A549 (cell line): ENCODE data around the gene RAD54L.

Experiments used
- CBX8 ChIP-seq: fragments of 200-600 bp; sonication (generic); IDR thresholded peaks from 2 replicates; pipeline ENCODE4 v1.6.1; 2016
- CTCF ChIP-seq: fragments of >200 bp; sonication (Bioruptor Twin); formaldehyde crosslinking; IDR thresholded peaks from 3 replicates; pipeline ENCODE4 v1.5.1; 2016
- EP300 ChIP-seq, 2 experiments: fragments of >200 bp; sonication (Bioruptor Twin); formaldehyde crosslinking; IDR thresholded peaks; 2 replicates in 1 of 2; 3 replicates in 1 of 2; pipeline ENCODE4 v1.6.1; 2016 to 2017
- FOXS1 ChIP-seq: fragments of 250-450 bp; sonication (Bioruptor Pico); IDR thresholded peaks from 2 replicates; pipeline ENCODE4 v1.5.0; 2020; ENCODE audit warnings: mild to moderate bottlenecking, moderate library complexity
- JUNB ChIP-seq: fragments of >200 bp; sonication (Bioruptor Twin); formaldehyde crosslinking; IDR thresholded peaks from 2 replicates; pipeline ENCODE4 v1.6.1; 2016
- MAFK ChIP-seq: fragments of 450-650 bp; IDR thresholded peaks from 2 replicates; pipeline ENCODE4 v1.6.1; 2014; ENCODE audit not compliant: partially characterized antibody
- PBX3 ChIP-seq: IDR thresholded peaks from 2 replicates; pipeline ENCODE4 v1.6.1; 2012
- PHF8 ChIP-seq: fragments of 200-600 bp; sonication (generic); IDR thresholded peaks from 2 replicates; pipeline ENCODE4 v1.6.1; 2016; ENCODE audit warnings: low read depth, mild to moderate bottlenecking, antibody characterized with exemption, moderate library complexity, borderline replicate concordance
- USF2 ChIP-seq: fragments of 450-650 bp; IDR thresholded peaks from 2 replicates; pipeline ENCODE4 v1.6.1; 2014; ENCODE audit warnings: antibody characterized with exemption

DNA sequence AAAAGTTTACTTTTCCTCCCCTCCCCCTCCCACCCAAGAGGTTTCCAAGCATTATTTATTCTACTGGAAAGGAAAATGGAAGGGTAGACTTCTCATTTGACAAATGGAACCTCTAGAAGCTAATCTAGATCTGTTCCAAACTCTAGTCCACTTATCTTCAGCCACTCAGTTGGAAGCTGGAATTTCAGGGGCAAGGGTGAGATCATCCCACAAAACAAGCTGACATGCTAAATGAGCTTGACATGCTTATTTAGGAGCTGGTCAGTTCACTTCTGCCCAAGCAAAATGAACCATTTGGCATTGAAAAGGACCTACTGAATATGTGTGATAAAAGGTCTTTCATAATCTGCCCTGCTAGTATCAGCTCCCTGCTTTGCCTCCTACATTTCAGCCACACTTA is 50.8 kb downstream of the RAD54L start:
- TF ChIP-seq PHF8 (no peak), CBX8 (no peak), EP300 (IDR thresholded peaks at IDR 0.05) (no peak), CTCF (no peak), USF2 (no peak), FOXS1 (no peak), JUNB (no peak), MAFK (no peak), PBX3 (no peak)
